HG02588 (cell line): ENCODE results near the gene NAIP.
"Not testable (repeated sequence)": the region's sequence is repeated elsewhere in the genome, so short reads cannot be mapped to it uniquely, and the experiment has no call there.

Experiments
- ATAC-seq: cut with Tn5 transposase; IDR thresholded peaks from one replicate; pipeline ENCODE4 v1.9.1; 2021; ENCODE audit warnings: mild to moderate bottlenecking, moderate library complexity; ENCODE audit not compliant: unreplicated experiment

Gene NAIP, protein sequence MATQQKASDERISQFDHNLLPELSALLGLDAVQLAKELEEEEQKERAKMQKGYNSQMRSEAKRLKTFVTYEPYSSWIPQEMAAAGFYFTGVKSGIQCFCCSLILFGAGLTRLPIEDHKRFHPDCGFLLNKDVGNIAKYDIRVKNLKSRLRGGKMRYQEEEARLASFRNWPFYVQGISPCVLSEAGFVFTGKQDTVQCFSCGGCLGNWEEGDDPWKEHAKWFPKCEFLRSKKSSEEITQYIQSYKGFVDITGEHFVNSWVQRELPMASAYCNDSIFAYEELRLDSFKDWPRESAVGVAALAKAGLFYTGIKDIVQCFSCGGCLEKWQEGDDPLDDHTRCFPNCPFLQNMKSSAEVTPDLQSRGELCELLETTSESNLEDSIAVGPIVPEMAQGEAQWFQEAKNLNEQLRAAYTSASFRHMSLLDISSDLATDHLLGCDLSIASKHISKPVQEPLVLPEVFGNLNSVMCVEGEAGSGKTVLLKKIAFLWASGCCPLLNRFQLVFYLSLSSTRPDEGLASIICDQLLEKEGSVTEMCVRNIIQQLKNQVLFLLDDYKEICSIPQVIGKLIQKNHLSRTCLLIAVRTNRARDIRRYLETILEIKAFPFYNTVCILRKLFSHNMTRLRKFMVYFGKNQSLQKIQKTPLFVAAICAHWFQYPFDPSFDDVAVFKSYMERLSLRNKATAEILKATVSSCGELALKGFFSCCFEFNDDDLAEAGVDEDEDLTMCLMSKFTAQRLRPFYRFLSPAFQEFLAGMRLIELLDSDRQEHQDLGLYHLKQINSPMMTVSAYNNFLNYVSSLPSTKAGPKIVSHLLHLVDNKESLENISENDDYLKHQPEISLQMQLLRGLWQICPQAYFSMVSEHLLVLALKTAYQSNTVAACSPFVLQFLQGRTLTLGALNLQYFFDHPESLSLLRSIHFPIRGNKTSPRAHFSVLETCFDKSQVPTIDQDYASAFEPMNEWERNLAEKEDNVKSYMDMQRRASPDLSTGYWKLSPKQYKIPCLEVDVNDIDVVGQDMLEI (N-terminal part only)

DNA sequence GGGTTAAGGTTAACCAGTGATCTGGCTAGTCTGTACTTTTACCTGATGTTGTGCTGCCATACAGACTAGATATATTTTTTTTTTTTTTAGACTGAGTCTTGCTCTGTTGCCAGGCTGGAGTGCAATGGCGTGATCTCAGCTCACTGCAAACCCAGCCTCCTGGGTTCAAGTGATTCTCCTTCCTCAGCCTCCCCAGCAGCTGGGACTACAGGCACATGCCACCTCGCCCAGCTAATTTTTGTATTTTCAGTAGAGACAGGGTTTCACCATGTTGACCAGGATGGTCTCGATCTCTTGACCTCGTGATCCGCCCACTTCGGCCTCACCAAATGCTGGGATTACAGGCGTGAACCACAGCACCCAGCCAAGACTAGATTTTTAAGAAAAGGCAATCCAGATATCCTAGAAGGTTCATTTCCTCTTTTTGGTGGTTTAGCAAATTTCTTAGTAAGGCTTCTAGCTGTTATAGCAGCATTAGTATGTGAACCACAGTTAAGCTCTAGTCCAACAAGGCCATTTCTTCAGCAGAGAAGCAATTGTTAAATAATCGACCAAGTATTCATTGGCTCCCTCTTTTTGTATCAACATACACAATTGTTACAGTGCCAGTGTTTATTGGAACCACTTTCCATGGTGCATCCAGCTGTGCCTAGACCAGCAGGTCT is at the start of gene NAIP:
Gene NAIP, minus strand, starts transcription at position 51 of the 665 bp plus-strand sequence. CDS start 12,424 bp downstream, outside the sequence.
- ATAC-seq: not testable (repeated sequence)

DNA sequence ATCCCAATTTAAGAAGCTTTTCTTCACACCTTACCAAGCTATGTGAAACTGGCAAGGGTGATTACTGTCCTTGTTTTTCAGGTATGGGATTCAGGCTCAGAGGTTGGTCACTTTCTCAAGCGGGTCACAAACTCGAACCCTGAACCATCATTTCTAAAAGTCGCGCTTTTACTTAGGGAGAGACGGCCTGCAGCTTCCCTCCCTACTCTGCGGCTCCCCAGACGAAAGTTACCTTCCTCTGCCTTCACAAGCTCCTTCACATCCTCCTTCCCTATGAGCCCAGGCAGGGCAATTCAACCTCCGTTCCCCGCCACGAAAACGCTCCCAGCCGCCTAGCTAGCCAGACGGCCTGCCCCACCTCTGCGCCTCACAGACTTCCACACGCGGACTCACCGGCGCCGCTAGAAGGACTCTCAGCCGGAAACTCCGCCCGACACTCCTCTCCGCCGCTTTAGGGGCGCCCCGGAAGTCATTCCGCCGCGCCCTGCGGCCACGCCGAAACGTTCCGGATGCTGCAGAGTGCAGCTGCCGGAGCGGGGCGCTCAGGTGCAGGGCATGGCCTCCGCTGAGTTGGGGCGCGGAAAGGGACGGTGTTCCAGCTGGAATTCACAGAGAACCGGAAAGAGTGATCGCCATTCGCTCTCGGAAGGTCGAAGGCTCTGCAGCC is 42.3 kb upstream of the NAIP start, which contains the start of gene GTF2H2:
Gene GTF2H2, minus strand, starts transcription at position 415 of the 667 bp plus-strand sequence. CDS start 4,913 bp downstream, outside the sequence.
- ATAC-seq: peak; percentile 97

DNA sequence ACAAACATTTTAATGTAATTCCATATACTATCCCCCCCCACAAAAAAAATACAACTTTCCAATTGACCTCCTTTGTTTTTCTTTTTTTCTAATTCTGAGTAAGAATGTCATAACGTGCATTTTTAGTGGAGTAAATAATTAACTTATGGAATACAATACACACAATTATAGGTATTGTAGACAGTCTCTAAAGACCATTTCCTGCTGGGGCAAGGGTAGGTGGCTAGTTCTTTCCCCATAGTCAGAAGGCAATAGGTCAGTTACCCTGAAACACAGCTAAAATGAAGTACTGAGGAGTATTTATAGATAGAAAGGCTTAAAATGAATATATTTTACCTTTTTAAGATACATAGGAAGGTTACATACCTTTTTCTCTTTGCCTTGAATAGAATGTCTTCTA is 36.2 kb upstream of the NAIP start:
- ATAC-seq: not testable (repeated sequence)

GRCh38 chr5:71059426-71059825 is 34.3 kb upstream of the NAIP start:
- not testable (repeated sequence) for ATAC-seq

- not testable (repeated sequence) for ATAC-seq
These were observed 19.7 kb upstream of the NAIP start for GRCh38 chr5:71044808-71045207.

DNA sequence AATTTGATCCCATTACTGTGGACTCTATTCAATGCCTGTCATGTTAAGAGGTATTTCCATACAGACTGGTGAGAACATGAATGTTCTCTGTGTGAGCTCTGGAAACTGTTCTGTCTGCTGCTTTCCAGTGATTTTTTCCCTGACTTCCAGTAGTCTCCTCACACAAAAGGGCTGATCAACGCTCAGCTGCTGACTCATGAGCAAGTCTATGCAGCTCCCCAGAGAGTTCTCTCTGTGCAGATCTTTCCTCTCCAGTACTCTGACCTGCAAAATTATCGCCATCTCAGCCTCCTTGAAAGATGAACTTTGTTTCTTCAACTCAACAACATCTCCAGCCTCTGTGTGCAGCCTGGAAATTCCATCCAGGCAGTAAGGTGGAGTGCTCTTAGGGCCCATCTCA is 19.0 kb upstream of the NAIP start:
- not testable (repeated sequence) for ATAC-seq

DNA sequence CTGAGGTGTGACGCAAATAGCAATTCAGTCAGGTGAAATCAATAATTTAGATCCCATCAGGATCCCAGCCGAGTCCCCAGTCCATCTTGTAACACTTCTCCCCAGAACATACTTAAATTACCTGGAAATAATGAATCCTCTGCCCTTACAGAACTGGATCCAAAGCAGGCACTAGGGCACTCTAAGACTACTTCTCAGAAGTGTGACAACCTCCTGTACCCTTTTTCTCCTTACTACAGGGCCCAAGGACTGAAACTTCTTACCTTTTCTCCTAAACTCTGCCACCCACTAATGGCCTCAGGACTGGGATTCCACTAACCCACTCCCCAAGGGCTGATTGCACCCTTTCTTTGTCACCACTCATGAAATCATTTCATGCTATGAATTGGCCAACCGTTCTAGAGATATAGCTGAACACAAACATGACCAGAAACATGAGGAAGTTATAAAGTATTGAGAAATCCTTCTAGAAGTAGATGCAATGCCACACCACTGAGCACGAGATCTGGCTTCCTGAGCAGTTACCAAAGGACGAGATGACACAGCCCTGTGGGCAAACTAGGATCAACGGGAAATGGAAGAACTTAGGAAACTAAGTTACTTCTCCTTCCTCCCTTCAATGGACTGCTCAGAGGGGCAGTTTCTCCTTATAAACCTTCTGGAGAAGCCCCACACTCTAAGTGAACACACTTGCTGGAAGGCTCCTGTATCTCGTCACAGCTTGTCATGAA is 6.1 kb upstream of the NAIP start:
- not testable (repeated sequence) for ATAC-seq

DNA sequence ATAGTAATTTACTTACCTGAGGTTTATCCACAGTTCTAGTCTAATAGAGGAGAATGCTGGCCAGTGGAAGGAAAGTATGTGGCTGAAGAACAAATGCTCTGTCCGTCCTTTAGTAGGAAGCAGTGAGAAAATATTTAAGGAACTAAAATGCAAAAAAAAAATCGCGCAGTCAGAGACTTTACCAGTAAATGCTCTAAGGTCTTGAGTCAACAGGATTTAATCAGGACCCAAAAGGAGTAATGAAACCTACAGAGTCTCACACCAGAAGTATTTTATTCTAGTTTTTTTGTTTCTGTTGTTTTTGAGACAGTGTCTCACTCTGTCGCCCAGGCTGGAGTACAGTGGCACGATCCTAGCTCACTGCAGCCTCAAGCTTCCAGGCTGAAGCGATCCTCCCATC is 4.5 kb downstream of the NAIP start:
- not testable (repeated sequence) for ATAC-seq

- ATAC-seq: not testable (repeated sequence)
These were observed 6.6 kb downstream of the NAIP start for GRCh38 chr5:71018376-71019005.

- ATAC-seq: no peak
These were observed 11.0 kb downstream of the NAIP start for GRCh38 chr5:71014176-71014575.

- no peak for ATAC-seq
These were observed 11.6 kb downstream of the NAIP start for GRCh38 chr5:71013575-71013974.

DNA sequence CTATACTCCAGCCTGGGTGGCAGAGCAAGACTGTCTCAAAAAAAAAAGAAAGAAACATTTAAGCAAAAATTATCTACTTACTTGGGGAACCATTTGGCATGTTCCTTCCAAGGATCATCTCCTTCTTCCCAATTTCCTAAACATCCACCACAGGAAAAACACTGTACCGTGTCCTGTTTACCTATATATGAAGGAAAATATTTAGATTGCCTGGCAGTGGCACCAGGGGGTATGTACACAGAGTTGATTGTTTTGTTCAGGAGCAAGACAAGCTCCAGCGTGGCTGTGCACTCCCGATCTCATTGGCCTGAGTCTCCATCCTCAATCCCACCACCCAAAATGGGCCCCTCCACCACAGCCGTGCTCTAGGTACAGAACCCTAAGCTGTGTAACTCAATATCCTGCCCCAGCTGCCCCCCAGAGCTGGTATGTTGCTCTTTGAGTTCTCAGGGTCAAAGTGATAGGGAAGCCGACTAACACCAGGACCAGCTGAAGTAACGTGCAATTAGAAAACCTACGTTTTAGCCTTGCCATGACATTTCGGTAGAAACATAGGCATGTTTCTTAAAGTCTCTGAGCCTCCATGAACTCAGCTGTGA is 13.8 kb downstream of the NAIP start:
- no peak for ATAC-seq

- ATAC-seq: not testable (repeated sequence)
These were observed 18.2 kb downstream of the NAIP start for GRCh38 chr5:71006983-71007382.

DNA sequence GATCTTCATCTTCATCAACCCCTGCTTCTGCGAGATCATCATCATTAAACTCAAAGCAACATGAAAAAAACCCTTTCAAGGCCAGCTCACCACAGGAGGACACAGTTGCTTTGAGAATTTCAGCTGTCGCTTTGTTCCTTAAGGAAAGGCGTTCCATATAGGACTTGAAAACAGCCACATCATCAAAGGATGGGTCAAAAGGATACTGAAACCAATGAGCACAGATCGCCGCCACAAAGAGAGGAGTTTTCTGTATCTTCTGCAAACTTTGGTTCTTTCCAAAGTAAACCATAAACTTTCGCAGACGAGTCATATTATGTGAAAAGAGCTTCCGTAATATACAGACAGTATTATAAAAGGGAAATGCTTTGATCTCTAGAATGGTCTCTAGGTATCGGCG is 40.3 kb downstream of the NAIP start:
- not testable (repeated sequence) for ATAC-seq

- ATAC-seq: not testable (repeated sequence)
These were observed 57.9 kb downstream of the NAIP start for GRCh38 chr5:70967220-70967619.

DNA sequence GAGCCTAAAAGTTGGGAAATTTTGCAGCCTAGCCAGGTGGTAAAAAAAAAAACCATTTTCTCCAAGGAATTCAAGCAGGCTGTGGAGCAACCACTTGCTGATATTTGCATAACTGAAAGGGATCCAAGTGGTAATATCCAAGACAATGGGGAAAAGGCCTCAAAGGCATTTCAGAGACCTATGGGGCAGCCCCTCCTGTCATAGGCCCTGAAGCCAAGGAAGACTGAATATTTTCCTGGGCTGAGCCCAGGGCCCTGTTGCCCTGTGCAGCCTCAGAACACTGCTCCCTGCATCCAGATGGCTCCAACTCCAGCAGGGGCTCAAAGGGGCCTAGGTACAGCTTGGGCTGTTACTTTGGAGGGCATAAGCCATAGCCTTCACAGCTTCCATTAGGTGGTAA is 60.6 kb downstream of the NAIP start:
- ATAC-seq: not testable (repeated sequence)

GRCh38 chr5:70953068-70953467 is 72.1 kb downstream of the NAIP start:
- ATAC-seq: not testable (repeated sequence)

DNA sequence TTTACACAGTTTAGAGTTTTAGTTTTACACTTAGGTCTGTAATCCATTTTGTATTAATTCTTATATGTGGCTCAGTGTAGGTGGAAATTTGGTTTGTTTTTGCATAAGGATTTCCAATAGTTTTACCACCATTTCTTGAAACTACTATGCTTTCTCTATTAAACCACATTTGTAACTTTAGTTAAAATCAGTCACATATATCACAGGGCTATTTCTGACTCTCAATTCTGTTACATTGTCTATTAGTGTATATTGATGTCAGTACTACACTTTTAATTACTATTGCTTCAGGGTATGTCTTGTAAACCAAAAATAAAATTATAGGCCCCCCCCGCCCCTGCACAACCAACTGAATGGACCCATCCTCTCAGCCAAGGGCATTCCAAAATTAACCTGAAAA is 92.6 kb downstream of the NAIP start:
- not testable (repeated sequence) for ATAC-seq
